Measurements from ENCODE around the gene EIF2S1. TPM values are rescaled to one million over a fixed set of nuclear protein-coding genes. Genes with fewer than 3 reads are reported as not detected.

Gene EIF2S1
- polyA plus RNA-seq, 1 experiment = 149 TPM

- no peak for TF ChIP-seq CTCF (IDR thresholded peaks at IDR 0.05; ENCODE audit: low read depth, low read length)
- Histone ChIP-seq H3K27me3 (ENCODE audit: control insufficient read depth, insufficient read depth, low read length) (no peaks in the 10 kb centered on the region), H3K9me3 (ENCODE audit: control insufficient read depth, insufficient read depth, low read length) (no peaks in the 10 kb centered on the region), H3K27ac (ENCODE audit: low read depth, low read length) (no peak overlapping the region), H3K4me3 (ENCODE audit: low read depth, low read length) (no peak overlapping the region)
- POLR2A ChIA-PET = no interaction called here
- CTCF ChIA-PET = interaction anchor here (1.4 kb wide), 1 partner anchor 32 kb away, joined by 5 read pairs; the partner anchor contains the start of genes ATP6V1D and EIF2S1
- no peak for DNase-seq (ENCODE audit: low read depth, low spot score)
Measured at GRCh38 chr14:67392123-67392522, 32.0 kb downstream of the EIF2S1 start.

GRCh38 chr14:67392800-67393199 lies 32.7 kb downstream of the EIF2S1 start:
- no peaks in the 10 kb centered on the region for H3K9me3 ChIP-seq (ENCODE audit: control insufficient read depth, insufficient read depth, low read length)
- H3K27me3 ChIP-seq (ENCODE audit: control insufficient read depth, insufficient read depth, low read length) = no peaks in the 10 kb centered on the region
- no peak overlapping the region for H3K4me3 ChIP-seq (ENCODE audit: low read depth, low read length)
- POLR2A ChIA-PET = no interaction called here
- TF ChIP-seq CTCF (IDR thresholded peaks at IDR 0.05; ENCODE audit: low read depth, low read length) = no peak
- H3K27ac ChIP-seq (ENCODE audit: low read depth, low read length) = no peak overlapping the region
- CTCF ChIA-PET = interaction anchor here (1.4 kb wide), 1 partner anchor 33 kb away, joined by 5 read pairs; the partner anchor contains the start of genes ATP6V1D and EIF2S1
- DNase-seq (ENCODE audit: low read depth, low spot score) = no peak

DNA sequence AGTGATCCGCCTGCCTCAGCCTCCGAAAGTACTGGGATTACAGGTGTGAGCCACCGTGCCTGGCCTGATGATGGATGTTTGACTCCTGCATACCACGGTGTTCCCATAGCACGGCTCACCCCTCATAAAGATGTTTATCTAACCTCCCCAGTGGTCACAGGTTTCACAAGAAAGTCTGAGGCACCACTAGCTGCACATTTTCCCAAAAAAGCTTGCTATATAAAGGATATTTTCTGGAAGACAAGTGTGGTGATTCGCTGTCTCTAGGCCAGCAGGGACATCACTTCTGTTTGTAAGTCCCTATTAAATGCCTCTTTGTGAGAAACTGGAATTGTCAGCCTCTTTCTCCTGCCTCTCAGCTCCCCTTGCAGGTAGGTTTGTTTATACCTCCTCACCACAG lies 33.6 kb downstream of the EIF2S1 start:
- peak overlapping the region; percentile 11 for H3K27ac ChIP-seq (ENCODE audit: low read depth, low read length)
- TF ChIP-seq CTCF (IDR thresholded peaks at IDR 0.05; ENCODE audit: low read depth, low read length) = no peak
- no peak overlapping the region for H3K4me3 ChIP-seq (ENCODE audit: low read depth, low read length)
- H3K27me3 ChIP-seq (ENCODE audit: control insufficient read depth, insufficient read depth, low read length) = no peaks in the 10 kb centered on the region
- no peaks in the 10 kb centered on the region for H3K9me3 ChIP-seq (ENCODE audit: control insufficient read depth, insufficient read depth, low read length)
- CTCF ChIA-PET = no interaction called here
- DNase-seq (ENCODE audit: low read depth, low spot score) = no peak
- POLR2A ChIA-PET = no interaction called here

DNA sequence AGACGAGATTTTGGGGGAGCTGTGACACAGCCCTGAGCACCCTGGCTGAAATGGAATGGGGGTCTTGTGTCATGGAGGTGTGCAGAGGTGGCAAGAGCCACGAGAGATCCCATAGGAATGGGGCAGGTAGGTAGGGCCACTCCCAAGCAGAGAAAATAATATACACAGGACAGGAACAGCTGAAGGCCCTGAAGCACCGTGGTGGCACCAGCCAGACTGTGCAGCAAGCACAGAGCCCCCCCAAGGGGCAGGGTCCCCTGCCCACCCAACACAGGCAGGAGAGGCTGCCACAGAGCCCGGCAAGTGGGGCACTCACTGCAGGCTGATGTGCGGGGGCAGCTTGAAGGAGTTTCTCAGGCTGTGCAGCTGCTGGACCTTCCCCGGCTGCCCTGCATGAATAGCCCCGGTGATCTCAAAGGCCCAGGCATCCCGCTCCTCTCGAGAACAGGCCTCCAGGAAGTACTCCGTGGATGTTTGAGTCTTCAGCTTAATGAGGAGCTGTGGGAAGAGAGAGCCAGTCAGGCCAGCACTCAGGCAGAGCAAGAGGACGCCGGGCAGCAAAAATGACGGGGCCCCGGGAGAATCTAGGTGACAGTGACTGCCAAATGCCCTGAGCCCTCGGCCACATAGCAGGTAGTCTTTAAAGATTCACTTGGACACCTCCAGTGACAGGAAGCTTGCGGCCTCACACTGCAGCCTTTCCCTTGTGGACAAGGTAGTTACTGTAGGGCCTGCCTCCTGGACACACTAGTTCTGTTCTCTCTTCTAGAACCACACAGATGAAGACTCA lies 35.2 kb downstream of the EIF2S1 start:
- no peaks in the 10 kb centered on the region for H3K27me3 ChIP-seq (ENCODE audit: control insufficient read depth, insufficient read depth, low read length)
- H3K27ac ChIP-seq (ENCODE audit: low read depth, low read length) = no peak overlapping the region
- no peak for TF ChIP-seq CTCF (IDR thresholded peaks at IDR 0.05; ENCODE audit: low read depth, low read length)
- no peaks in the 10 kb centered on the region for H3K9me3 ChIP-seq (ENCODE audit: control insufficient read depth, insufficient read depth, low read length)
- DNase-seq (ENCODE audit: low read depth, low spot score) = no peak
- POLR2A ChIA-PET = no interaction called here
- no peak overlapping the region for H3K4me3 ChIP-seq (ENCODE audit: low read depth, low read length)
- CTCF ChIA-PET = interaction anchor here (0.7 to 0.9 kb wide), 3 partner anchors 32 to 131 kb away, joined by 3 to 6 read pairs (median 5); partner anchors contain the start of genes ATP6V1D and EIF2S1

DNA sequence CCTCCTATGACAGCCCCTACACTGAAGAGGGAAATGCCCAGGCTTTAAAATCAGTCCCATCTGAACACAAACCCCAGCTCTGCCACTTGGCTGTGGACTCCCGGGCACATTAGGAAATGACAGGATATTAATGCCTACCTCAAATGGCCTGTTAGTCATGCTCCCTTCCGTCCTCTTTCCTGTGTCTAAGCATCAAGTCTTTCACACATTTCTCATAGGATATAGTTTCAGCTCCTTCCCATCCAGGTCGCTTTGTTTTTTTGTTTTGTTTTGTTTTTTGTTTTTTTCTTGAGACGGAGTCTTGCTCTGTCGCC lies 35.7 kb downstream of the EIF2S1 start:
- POLR2A ChIA-PET = no interaction called here
- Histone ChIP-seq H3K9me3 (ENCODE audit: control insufficient read depth, insufficient read depth, low read length) (no peaks in the 10 kb centered on the region), H3K27ac (ENCODE audit: low read depth, low read length) (no peak overlapping the region), H3K27me3 (ENCODE audit: control insufficient read depth, insufficient read depth, low read length) (no peaks in the 10 kb centered on the region), H3K4me3 (ENCODE audit: low read depth, low read length) (no peak overlapping the region)
- no peak for TF ChIP-seq CTCF (IDR thresholded peaks at IDR 0.05; ENCODE audit: low read depth, low read length)
- CTCF ChIA-PET = interaction anchor here (0.7 to 0.9 kb wide), 3 partner anchors 31 to 131 kb away, joined by 3 to 6 read pairs (median 5); partner anchors contain the start of genes ATP6V1D and EIF2S1
- DNase-seq (ENCODE audit: low read depth, low spot score) = no peak

Data from AG04450 (cell line).